Smooth muscle cell (in vitro differentiated cells): ENCODE results near the gene CDK9. TPM values are rescaled to one million over a fixed set of nuclear protein-coding genes. Genes with fewer than 3 reads are reported as not detected.

Experiments used
- DNase-seq: peaks from one replicate; lab custom pipeline; 2025; ENCODE audit not compliant: unreplicated experiment; lab: John Stamatoyannopoulos, UW
- H2AFZ ChIP-seq: fragments of 200-600 bp; sonication (generic); 2 replicates; pipeline ENCODE4 v1.6.0; 2016; ENCODE audit warnings: antibody characterized with exemption, low read depth, mild to moderate bottlenecking
- H3F3A ChIP-seq: fragments of 200-600 bp; sonication (generic); 2 replicates; pipeline ENCODE4 v1.6.0; 2017; ENCODE audit warnings: antibody characterized with exemption, low read depth
- H3K27ac ChIP-seq: fragments of 200-600 bp; sonication (generic); 2 replicates; pipeline ENCODE4 v1.5.1; 2016; ENCODE audit warnings: low read depth, mild to moderate bottlenecking
- H3K27me3 ChIP-seq: fragments of 200-600 bp; sonication (generic); 2 replicates; pipeline ENCODE4 v1.6.1; 2016; ENCODE audit warnings: low read depth, mild to moderate bottlenecking
- H3K36me3 ChIP-seq: fragments of 200-600 bp; sonication (generic); 2 replicates; pipeline ENCODE4 v1.5.1; 2016; ENCODE audit warnings: low read depth
- H3K4me1 ChIP-seq: fragments of 200-600 bp; sonication (generic); 2 replicates; pipeline ENCODE4 v1.5.1; 2016; ENCODE audit warnings: low read depth
- H3K4me2 ChIP-seq: fragments of 200-600 bp; sonication (generic); 2 replicates; pipeline ENCODE4 v1.6.0; 2016; ENCODE audit warnings: mild to moderate bottlenecking
- H3K4me3 ChIP-seq: fragments of 200-600 bp; sonication (generic); 2 replicates; pipeline ENCODE4 v1.5.1; 2016; ENCODE audit warnings: mild to moderate bottlenecking
- H3K79me2 ChIP-seq: fragments of 200-600 bp; sonication (generic); 2 replicates; pipeline ENCODE4 v1.6.0; 2016; ENCODE audit warnings: low read depth, mild to moderate bottlenecking
- H3K9ac ChIP-seq: fragments of 200-600 bp; sonication (generic); 2 replicates; pipeline ENCODE4 v1.6.0; 2016; ENCODE audit warnings: low read depth
- H3K9me3 ChIP-seq: fragments of 200-600 bp; sonication (generic); replicated peaks from 2 replicates; pipeline ENCODE4 v1.5.1; 2016; ENCODE audit warnings: low read depth
- H4K20me1 ChIP-seq: fragments of 200-600 bp; sonication (generic); 2 replicates; pipeline ENCODE4 v1.6.0; 2016; ENCODE audit warnings: low read depth
- CTCF ChIP-seq: fragments of 200-600 bp; sonication (generic); IDR thresholded peaks from 2 replicates; pipeline ENCODE4 v1.5.1; 2017; ENCODE audit warnings: borderline replicate concordance, mild to moderate bottlenecking, antibody characterized with exemption; ENCODE audit not compliant: insufficient read depth, poor library complexity, severe bottlenecking
- WGBS: methylation state at CpG from one replicate; pipeline ENCODE4 v1.1.7; 2016; ENCODE audit warnings: low lambda C conversion rate; 5-methylcytosine and 5-hydroxymethylcytosine counted together
- polyA plus RNA-seq: library from polyadenylated mRNA; unstranded; fragments of >200 nt; fragmentation: Nextera tagmentation; extraction: Ambion mirVana; gene quantifications from 2 replicates; pipeline ENCODE4 v1.2.1, GENCODE V29; 2016
- total RNA-seq: library from RNA; depleted of rRNA; stranded (reverse); fragments of >200 nt; gene quantifications from 2 replicates; pipeline ENCODE4 v1.2.3, GENCODE V29; 2014

The CDK9 gene
- total and polyA plus RNA-seq, 2 experiments from 2014 or later: 38.2 to 68.6 TPM

GRCh38 chr9:127790094-127790855 lies 4.4 kb downstream of the CDK9 start:
- Histone ChIP-seq H3F3A (peaks cover 8% of the 10 kb centered on the region), H3K9me3 (no peaks in the 10 kb centered on the region), H3K4me2 (no peak overlapping the region), H3K27ac (no peak overlapping the region), H2AFZ (no peak overlapping the region), H3K4me1 (peaks cover 8% of the 10 kb centered on the region), H3K4me3 (no peak overlapping the region), H3K27me3 (no peaks in the 10 kb centered on the region), H3K79me2 (peaks cover 45% of the 10 kb centered on the region), H3K36me3 (peaks cover 14% of the 10 kb centered on the region), H3K9ac (no peak overlapping the region), H4K20me1 (peaks cover 84% of the 10 kb centered on the region)
- no peak for DNase-seq
- TF ChIP-seq CTCF: no peak
- WGBS: 96% methylated on average over 9 of the region's 9 CpGs

GRCh38 chr9:127791085-127791484 lies 5.3 kb downstream of the CDK9 start:
- 97% methylated on average over 4 of the region's 4 CpGs for WGBS
- H3K27ac ChIP-seq: no peak overlapping the region
- H3K36me3 ChIP-seq: peaks cover 14% of the 10 kb centered on the region
- H3F3A ChIP-seq: peaks cover 8% of the 10 kb centered on the region
- H3K4me2 ChIP-seq: no peak overlapping the region
- TF ChIP-seq CTCF: no peak
- peaks cover 8% of the 10 kb centered on the region for H3K4me1 ChIP-seq
- H2AFZ ChIP-seq: no peak overlapping the region
- H4K20me1 ChIP-seq: peaks cover 84% of the 10 kb centered on the region
- peaks cover 44% of the 10 kb centered on the region for H3K79me2 ChIP-seq
- no peak for DNase-seq
- no peak overlapping the region for H3K4me3 ChIP-seq
- H3K9ac ChIP-seq: no peak overlapping the region
- H3K9me3 ChIP-seq: no peaks in the 10 kb centered on the region
- H3K27me3 ChIP-seq: no peaks in the 10 kb centered on the region

- H4K20me1 ChIP-seq: peaks cover 73% of the 10 kb centered on the region
Measured at GRCh38 chr9:127792417-127793031, 6.7 kb downstream of the CDK9 start.

More at GRCh38 chr9:127792417-127793031, 6.7 kb downstream of the CDK9 start:
- Histone ChIP-seq H3K9ac (no peak overlapping the region), H3K4me2 (no peak overlapping the region), H3K27me3 (no peaks in the 10 kb centered on the region), H2AFZ (no peak overlapping the region), H3F3A (peaks cover 2% of the 10 kb centered on the region), H3K4me1 (peaks cover 1% of the 10 kb centered on the region), H3K4me3 (no peak overlapping the region), H3K9me3 (no peaks in the 10 kb centered on the region), H3K36me3 (peaks cover 11% of the 10 kb centered on the region), H3K79me2 (peaks cover 29% of the 10 kb centered on the region), H3K27ac (no peak overlapping the region)
- DNase-seq: no peak
- TF ChIP-seq CTCF: no peak
- WGBS: 92% methylated on average over 7 of the region's 7 CpGs
